GM19463 (cell line): ENCODE results near the gene EIF4A3.

Source experiments
- ATAC-seq: cut with Tn5 transposase; IDR thresholded peaks from one replicate; pipeline ENCODE4 v1.9.1; 2021; ENCODE audit warnings: mild to moderate bottlenecking, moderate library complexity; ENCODE audit not compliant: unreplicated experiment

The EIF4A3 gene

GRCh38 chr17:80138856-80139426 is 8.0 kb downstream of the EIF4A3 start:
- no peak for ATAC-seq

DNA sequence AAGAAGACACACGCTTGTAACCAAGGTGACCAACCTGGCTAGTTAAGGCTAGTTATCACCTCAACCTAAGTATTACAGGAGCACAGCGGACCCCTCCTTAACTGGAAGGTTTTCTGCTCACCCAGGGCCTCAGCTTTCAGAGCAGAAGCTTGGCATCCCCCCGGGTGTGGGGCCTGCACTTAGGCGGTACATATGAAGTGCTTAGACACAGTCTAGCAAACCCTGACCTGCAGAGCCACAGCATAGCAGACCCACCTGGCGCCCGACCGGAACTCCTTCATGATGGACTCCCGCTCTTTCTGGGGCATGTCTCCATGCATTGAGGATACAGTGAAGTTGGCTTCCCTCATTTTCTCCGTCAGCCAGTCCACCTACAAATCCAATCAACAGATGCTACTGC is 9.8 kb downstream of the EIF4A3 start:
- no peak for ATAC-seq

- ATAC-seq, result no peak
Measured at GRCh38 chr17:80133626-80133970, 13.3 kb downstream of the EIF4A3 start.

GRCh38 chr17:80132906-80133625 is 13.9 kb downstream of the EIF4A3 start:
- no peak for ATAC-seq

DNA sequence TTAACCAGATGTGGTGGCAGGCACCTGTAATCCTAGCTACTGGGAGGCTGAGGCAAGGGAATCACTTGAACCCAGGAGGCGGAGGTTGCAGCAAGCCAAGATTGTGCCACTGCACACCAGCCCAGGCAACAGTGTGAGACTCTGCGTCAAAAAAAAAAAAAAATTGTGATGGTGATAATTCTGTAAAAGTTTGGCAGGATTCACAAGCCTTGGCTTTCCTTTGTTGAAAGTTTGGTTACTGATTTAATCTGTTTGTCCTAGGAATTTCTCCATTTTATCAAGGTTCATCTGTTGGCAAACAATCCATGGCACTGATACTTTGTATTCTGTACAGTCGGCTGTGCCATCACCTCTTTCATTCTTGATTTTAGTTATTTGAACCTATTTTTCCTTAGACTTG is 15.9 kb downstream of the EIF4A3 start:
- no peak for ATAC-seq

DNA sequence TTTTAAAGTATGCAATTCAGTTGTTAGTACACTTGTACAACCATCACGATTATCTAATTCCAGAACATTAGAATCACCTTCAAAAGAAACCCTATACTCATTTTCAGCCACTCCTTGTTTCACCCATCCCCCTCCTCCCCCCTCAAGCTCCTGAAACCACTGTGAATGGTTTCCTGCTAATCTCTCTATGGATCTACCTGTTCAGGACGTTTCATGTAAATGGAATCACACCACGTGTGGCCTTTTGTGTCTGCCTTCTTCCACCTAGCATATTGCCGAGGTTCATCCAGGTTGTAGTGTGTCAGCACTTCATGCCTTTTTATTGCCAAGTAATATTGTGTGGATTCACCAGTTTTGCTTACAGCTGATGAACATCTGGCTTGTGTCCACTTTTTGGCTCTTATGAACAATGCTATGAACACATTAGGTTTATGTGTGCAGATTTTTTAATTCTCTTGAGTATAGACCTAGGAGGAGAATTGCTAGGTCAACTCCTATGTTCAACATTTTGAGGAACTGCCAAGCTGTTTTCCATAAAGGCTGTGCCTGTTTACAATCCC is 17.8 kb downstream of the EIF4A3 start:
- ATAC-seq, result no peak

DNA sequence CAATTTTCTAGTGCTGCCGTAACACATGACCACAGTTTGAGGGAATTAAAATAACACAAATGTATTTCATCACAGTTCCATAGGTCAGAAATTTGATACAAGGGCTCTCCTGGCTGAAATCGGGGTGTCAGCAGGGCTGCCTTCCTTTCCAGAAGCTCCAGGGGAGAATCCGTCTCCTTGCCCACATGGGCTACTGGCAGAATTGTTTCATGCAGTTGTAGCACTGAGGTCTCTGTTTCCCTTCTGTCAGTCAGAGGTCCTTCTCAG is 20.5 kb downstream of the EIF4A3 start:
- no peak for ATAC-seq

- ATAC-seq, result no peak
Measured at GRCh38 chr17:80125656-80126448, 21.1 kb downstream of the EIF4A3 start.

- no peak for ATAC-seq
Measured at GRCh38 chr17:80124351-80124981, 22.5 kb downstream of the EIF4A3 start.

GRCh38 chr17:80123791-80124190 is 23.1 kb downstream of the EIF4A3 start:
- no peak for ATAC-seq

- no peak for ATAC-seq
Measured at GRCh38 chr17:80122926-80123505, 23.9 kb downstream of the EIF4A3 start.

DNA sequence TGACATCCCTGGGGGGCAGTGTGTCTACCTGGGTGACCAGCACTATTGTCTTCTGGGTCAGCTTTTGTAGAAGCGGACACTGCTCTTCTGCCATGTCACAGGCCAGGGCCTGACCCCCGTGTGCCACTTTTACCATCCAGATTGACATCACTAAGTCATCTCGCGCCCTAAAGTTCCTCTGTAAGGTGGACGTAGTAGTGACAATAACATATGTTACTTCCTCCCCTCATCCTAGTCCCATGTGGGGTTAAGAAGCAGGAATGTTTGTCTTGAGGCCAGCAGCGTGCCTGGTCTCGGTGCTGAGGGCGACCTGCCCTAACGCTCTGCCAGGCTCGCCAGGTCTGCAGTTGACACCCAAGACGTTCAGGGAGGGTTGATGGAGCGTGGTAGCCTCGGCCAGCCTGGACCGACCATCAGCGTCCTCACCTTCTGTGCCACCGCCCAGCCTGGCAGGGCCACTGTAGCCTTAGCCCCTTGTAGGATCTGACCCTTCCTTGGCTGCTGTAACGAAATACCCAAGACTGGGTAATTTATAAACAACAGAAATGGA is 24.8 kb downstream of the EIF4A3 start:
- ATAC-seq, result no peak

DNA sequence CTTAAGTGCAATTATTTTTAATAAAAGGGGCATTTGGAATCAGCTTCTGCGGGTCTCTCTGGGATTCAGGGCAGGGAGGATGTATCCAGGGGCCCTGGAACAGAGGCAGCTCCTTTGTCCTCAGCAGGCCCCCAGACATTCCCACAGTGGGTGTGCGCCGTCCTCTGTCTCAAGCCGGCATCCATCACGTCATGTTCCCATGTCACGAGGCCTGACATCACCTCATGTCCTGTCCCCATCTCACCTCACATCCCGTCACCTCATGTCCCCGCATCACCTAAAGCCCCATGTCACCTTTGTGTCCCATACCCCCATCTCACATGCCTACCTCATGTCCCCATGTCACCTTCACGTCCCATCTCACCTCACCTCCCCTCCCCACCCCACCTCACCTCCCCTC is 27.1 kb downstream of the EIF4A3 start:
- ATAC-seq, result no peak

DNA sequence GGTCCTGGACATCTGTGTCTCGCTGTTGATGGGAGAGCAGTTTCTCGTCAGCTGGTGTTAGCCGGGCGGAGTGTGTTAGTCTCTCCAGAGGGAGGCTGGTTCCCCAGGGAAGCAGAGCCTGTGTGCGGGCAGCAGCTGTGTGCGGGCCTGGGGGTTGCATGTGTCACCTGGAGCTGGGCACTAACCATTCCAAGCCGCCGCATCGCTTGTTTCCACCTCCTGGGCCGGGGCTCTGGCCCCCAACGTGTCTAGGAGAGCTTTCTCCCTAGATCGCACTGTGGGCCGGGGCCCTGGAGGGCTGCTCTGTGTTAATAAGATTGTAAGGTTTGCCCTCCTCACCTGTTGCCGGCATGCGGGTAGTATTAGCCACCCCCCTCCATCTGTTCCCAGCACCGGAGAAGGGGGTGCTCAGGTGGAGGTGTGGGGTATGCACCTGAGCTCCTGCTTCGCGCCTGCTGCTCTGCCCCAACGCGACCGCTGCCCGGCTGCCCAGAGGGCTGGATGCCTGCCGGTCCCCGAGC is 27.6 kb downstream of the EIF4A3 start:
- ATAC-seq, result no peak

GRCh38 chr17:80118601-80119270 is 28.2 kb downstream of the EIF4A3 start:
- no peak for ATAC-seq

DNA sequence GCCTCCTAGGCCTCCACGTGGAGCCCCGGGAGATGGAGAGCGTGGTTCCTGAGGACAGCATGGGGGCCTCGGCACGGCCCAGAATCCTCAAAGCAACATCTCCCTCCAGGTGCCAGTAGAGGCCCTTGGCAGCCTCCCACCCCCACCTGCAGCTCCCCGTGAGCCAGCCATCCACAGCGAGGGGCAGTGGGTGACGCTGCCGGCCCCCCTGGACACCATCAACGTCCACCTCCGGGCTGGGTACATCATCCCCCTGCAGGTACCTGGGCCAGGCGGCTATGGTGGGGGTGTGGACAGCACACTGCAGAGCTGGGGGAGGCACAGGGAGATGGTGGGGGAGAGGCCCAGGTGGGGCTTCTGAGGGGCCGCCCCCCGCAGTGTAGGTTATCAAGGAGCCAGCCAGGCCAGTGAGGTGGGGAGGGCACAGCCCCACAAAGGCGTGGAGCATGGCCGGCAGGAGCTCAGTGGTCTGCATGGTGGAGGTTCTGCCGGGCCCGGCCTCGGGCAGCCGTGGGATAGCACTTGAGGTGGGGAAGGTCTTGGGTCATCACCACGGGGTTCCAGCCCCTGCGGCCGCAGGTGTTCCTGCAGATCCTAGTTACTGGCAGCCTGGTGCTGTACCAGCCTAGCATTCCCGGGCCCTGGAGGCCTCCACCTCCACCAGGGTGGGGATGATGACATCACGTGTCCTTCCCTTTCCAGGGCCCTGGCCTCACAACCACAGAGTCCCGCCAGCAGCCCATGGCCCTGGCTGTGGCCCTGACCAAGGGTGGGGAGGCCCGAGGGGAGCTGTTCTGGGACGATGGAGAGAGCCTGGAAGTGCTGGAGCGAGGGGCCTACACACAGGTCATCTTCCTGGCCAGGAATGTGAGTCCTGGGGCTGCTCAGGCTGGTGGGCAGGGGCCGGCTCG is 29.2 kb downstream of the EIF4A3 start:
- no peak for ATAC-seq

DNA sequence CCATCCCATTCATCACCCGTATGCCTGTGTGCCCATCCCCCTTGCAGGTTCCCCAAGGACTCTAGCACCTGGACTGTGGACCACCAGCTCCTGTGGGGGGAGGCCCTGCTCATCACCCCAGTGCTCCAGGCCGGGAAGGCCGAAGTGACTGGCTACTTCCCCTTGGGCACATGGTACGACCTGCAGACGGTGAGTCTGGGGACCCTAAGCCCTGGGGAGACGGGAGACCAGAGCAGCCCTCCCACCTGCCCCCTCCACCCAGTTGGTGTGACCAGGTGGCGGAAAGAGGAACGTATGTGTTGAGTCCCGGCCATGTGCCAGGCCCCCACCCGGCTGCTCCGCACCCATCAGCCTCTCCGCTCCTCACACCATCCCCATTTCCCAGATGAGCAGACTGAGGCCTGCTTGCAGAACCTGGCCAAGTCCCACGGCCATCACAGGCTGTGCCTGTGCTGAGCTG is 30.0 kb downstream of the EIF4A3 start:
- no peak for ATAC-seq

DNA sequence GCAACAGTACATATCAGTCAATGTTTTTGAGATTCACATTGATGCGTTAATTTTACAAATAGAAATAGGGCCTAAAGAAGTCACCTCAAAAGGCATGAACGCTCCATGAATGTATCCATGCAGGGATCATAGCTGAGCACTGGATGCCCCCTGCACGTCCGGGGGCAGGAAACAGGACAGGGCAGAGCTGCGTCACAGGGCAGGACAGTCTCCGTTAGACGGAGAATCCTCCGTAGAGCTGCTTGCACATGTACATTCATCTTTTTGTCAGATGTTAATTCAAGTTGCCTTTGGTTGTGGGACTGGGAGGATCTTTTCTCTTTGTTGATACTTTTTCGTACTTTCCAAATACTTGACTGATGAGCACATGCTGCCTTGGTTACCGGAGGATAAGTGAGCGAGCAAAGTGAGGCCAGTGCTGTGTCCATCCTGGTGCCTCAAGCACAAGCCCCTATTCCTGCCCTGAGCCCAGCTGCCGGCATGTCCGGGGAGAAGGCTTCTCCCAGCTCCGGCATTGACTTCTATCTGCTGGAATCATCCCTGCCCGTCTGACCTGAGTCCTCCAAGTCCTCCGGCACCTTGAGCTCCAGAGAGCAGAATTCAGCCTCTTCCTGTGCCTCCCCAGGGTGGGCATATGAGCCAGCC is 30.5 kb downstream of the EIF4A3 start:
- no peak for ATAC-seq

DNA sequence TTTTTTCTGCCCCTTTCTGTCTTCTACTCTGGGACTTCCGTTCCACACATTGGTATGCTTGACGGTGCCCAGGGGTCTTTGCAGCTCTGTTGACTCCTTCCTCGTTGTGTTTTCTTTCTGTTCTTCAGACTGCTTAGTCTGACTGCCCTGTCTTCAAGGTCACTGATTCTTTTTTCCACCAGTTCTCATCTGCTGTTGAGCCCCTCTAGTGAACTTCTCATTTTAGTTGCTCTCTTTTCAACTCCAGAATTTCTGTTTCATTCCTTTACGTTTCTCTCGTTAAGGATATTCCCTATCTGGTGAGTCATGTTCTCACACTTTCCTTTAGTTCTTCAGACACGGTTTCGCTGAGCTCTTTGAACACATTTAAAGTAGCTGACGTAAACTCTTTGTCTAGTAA is 31.8 kb downstream of the EIF4A3 start:
- ATAC-seq, result no peak
